ENCODE results near the gene ERMAP.

DNA sequence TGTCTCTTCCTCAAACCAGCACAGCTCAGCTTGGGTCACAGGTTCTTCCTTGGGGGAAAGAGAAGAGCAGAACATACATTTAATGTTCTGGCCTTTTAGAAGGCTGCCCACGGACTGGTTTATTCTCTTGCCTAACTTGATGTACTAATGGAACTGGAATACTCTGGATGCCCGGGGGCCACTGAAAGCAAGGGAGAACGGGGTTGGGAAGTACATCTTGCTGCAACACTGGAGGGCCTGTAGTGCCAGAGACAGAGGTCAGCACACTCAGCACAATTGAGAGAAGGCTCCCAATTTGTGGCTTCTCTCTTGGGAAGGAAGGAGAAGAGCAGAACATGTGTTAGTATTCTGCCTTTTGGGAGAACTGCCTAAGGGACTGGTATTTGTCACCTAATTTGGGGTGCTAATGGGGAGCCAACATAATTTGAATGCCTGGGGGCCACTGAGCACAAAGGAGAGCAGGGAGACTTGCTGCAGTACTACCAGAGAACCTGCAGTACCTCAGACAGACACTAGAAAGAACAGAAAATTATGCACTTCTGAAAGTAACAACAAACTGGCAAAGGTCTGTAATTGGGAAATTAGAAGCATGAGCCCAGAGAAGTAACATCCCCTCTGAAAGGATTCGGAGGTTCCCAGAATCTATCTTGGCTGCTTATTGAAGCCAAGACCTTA is 43.6 kb downstream of the ERMAP start:
- TF ChIP-seq CREB1 (IDR thresholded peaks at IDR 0.05; ENCODE audit: low read depth) (no peak), TAF1 (IDR thresholded peaks at IDR 0.05; ENCODE audit: low read depth) (no peak), REST (IDR thresholded peaks at IDR 0.05; ENCODE audit: low read depth) (no peak), EP300 (IDR thresholded peaks at IDR 0.05; ENCODE audit: borderline replicate concordance) (no peak), RAD21 (IDR thresholded peaks at IDR 0.05; ENCODE audit: low read depth) (no peak), MAX (IDR thresholded peaks at IDR 0.05) (no peak), EGR1 (IDR thresholded peaks at IDR 0.05) (no peak), YY1 (IDR thresholded peaks at IDR 0.05; ENCODE audit: low read depth) (no peak), TCF12 (IDR thresholded peaks at IDR 0.05; ENCODE audit: low read depth) (no peak), ZBTB7A (IDR thresholded peaks at IDR 0.05; ENCODE audit: low read depth) (no peak), TEAD4 (IDR thresholded peaks at IDR 0.05) (no peak), FOXM1 (IDR thresholded peaks at IDR 0.05; ENCODE audit: borderline replicate concordance, low read depth) (no peak)

Measured in Ishikawa (cell line).